Brain microvascular endothelial cell (primary cell): Measurements from ENCODE around the gene NRXN3.

Experiments used
- DNase-seq: peaks from one replicate; pipeline ENCODE4 v3.0.0-alpha.2; 2020
- H3K27ac ChIP-seq: fragments of 250-450 bp; sonication (Bioruptor Pico); 2 replicates; pipeline ENCODE4 v1.5.1; 2020; ENCODE audit warnings: mild to moderate bottlenecking, moderate library complexity
- H3K27me3 ChIP-seq: fragments of 250-450 bp; sonication (Bioruptor Pico); replicated peaks from 2 replicates; pipeline ENCODE4 v1.5.1; 2020; ENCODE audit warnings: mild to moderate bottlenecking
- H3K36me3 ChIP-seq: fragments of 250-450 bp; sonication (Bioruptor Pico); replicated peaks from 2 replicates; pipeline ENCODE4 v1.5.1; 2020; ENCODE audit warnings: mild to moderate bottlenecking
- H3K4me3 ChIP-seq: 2 replicates; pipeline ENCODE4 v1.5.1; 2011; ENCODE audit warnings: low read depth, mild to moderate bottlenecking, control low read depth, low read length, moderate library complexity
- CTCF ChIP-seq: IDR thresholded peaks from 2 replicates; pipeline ENCODE4 v1.5.1; 2011; ENCODE audit warnings: low read depth, mild to moderate bottlenecking, moderate library complexity, low read length, control low read depth, inconsistent platforms; ENCODE audit errors: missing control alignments
- in situ Hi-C: cut with HindIII; loops from 2 replicates; pipeline ENCODE4 v1.10.0; 2017; ENCODE audit warnings: low sequenced_read_pairs, low pct_ligation_motif_present

The NRXN3 gene

GRCh38 chr14:79465651-79466050 is 1295.5 kb downstream of the NRXN3 start:
- Histone ChIP-seq H3K36me3 (no peaks in the 10 kb centered on the region), H3K4me3 (no peak overlapping the region), H3K27me3 (no peaks in the 10 kb centered on the region), H3K27ac (no peak overlapping the region)
- no peak for TF ChIP-seq CTCF
- DNase-seq = no peak
- in situ Hi-C loops = no loop called here

- no peak for TF ChIP-seq CTCF
- DNase-seq = no peak
Measured at GRCh38 chr14:79466938-79467527, 1296.9 kb downstream of the NRXN3 start.

GRCh38 chr14:79467835-79468234 is 1297.7 kb downstream of the NRXN3 start:
- no peaks in the 10 kb centered on the region for H3K36me3 ChIP-seq
- no peak for TF ChIP-seq CTCF
- peak; percentile 6 for DNase-seq
- in situ Hi-C loops = no loop called here
- no peak overlapping the region for H3K4me3 ChIP-seq
- no peak overlapping the region for H3K27ac ChIP-seq
- no peaks in the 10 kb centered on the region for H3K27me3 ChIP-seq

More at GRCh38 chr14:79466938-79467527, 1296.9 kb downstream of the NRXN3 start:
- Histone ChIP-seq H3K27ac (no peak overlapping the region), H3K27me3 (no peaks in the 10 kb centered on the region), H3K4me3 (no peak overlapping the region), H3K36me3 (no peaks in the 10 kb centered on the region)
- in situ Hi-C loops = no loop called here

- DNase-seq = no peak
- Histone ChIP-seq H3K36me3 (no peaks in the 10 kb centered on the region), H3K27me3 (no peaks in the 10 kb centered on the region), H3K27ac (no peak overlapping the region), H3K4me3 (no peak overlapping the region)
- TF ChIP-seq CTCF = no peak
- in situ Hi-C loops = no loop called here
Measured at GRCh38 chr14:79468486-79468885, 1298.3 kb downstream of the NRXN3 start.

GRCh38 chr14:79473651-79474050 is 1303.5 kb downstream of the NRXN3 start:
- Histone ChIP-seq H3K27ac (no peak overlapping the region), H3K36me3 (no peaks in the 10 kb centered on the region), H3K4me3 (no peak overlapping the region), H3K27me3 (no peaks in the 10 kb centered on the region)
- DNase-seq = no peak
- in situ Hi-C loops = no loop called here
- no peak for TF ChIP-seq CTCF

- in situ Hi-C loops = no loop called here
- H3K4me3 ChIP-seq = no peak overlapping the region
Measured at GRCh38 chr14:79475887-79476532, 1305.8 kb downstream of the NRXN3 start.

More at GRCh38 chr14:79475887-79476532, 1305.8 kb downstream of the NRXN3 start:
- no peak for DNase-seq
- no peaks in the 10 kb centered on the region for H3K27me3 ChIP-seq
- no peaks in the 10 kb centered on the region for H3K36me3 ChIP-seq
- no peak overlapping the region for H3K27ac ChIP-seq
- no peak for TF ChIP-seq CTCF
